IMR-90 (cell line): ENCODE measurements around the gene PTPRU. TPM values are rescaled to one million over a fixed set of nuclear protein-coding genes. Genes with fewer than 3 reads are reported as not detected.

ENCODE experiments used
- ATAC-seq: fragments of 200-7000 bp; cut with Tn5 transposase; 2 replicates; pipeline ENCODE4 v1.9.1; 2020; ENCODE audit warnings: low read depth, mild to moderate bottlenecking, moderate library complexity
- BruUV-seq: library from RNA; stranded (reverse); fragments of 400-500 nt; replicated peaks from 2 replicates; lab custom pipeline; 2021; lab: Mats Ljungman, UMichigan
- CTCF ChIA-PET: fragments of 300-600 bp; formaldehyde crosslinking; extraction: SDS; loops from one replicate; lab custom pipeline; 2021; ENCODE audit warnings: antibody characterized with exemption; lab: Yijun Ruan, JAX
- POLR2A ChIA-PET: fragments of 300-600 bp; sonication (Branson Sonifier 250); formaldehyde crosslinking; loops from one replicate; lab custom pipeline; 2022; ENCODE audit warnings: antibody characterized with exemption; ENCODE audit not compliant: unreplicated experiment; lab: Charles Lee
- DNase-seq: peaks from one replicate; pipeline ENCODE4 v3.0.0; 2013
- H2AFZ ChIP-seq: replicated peaks from 2 replicates; pipeline ENCODE3; 2013; ENCODE audit warnings: low read length, mild to moderate bottlenecking; ENCODE audit not compliant: poor library complexity
- H2AK5ac ChIP-seq: 2 replicates; pipeline ENCODE4 v1.6.1; 2013; ENCODE audit warnings: low read depth, low read length, inconsistent platforms
- H2AK9ac ChIP-seq: replicated peaks from 2 replicates; pipeline ENCODE3; 2013; ENCODE audit warnings: mild to moderate bottlenecking, low read depth, low read length, moderate library complexity; ENCODE audit not compliant: poor library complexity
- H2BK120ac ChIP-seq: 2 replicates; pipeline ENCODE4 v1.6.1; 2013; ENCODE audit warnings: low read depth, low read length, inconsistent platforms
- H2BK15ac ChIP-seq: 3 replicates; pipeline ENCODE4 v1.6.1; 2013; ENCODE audit warnings: low read depth, low read length, inconsistent platforms
- H2BK20ac ChIP-seq: 2 replicates; pipeline ENCODE4 v1.6.1; 2013; ENCODE audit warnings: low read depth, mild to moderate bottlenecking, inconsistent platforms, low read length, moderate library complexity
- H2BK5ac ChIP-seq: 2 replicates; pipeline ENCODE4 v1.6.1; 2013; ENCODE audit warnings: mild to moderate bottlenecking, low read depth, low read length, inconsistent platforms; ENCODE audit not compliant: poor library complexity, severe bottlenecking
- H3K14ac ChIP-seq: replicated peaks from 2 replicates; pipeline ENCODE4 v1.6.1; 2013; ENCODE audit warnings: low read depth, low read length, inconsistent platforms
- H3K18ac ChIP-seq: 2 replicates; pipeline ENCODE4 v1.6.1; 2013; ENCODE audit warnings: low read depth, low read length, control low read depth
- H3K23ac ChIP-seq: 2 replicates; pipeline ENCODE4 v1.6.1; 2013; ENCODE audit warnings: low read depth, low read length, inconsistent platforms
- H3K27ac ChIP-seq: 2 replicates; pipeline ENCODE4 v1.5.1; 2013; ENCODE audit warnings: mild to moderate bottlenecking, control low read depth, low read length; ENCODE audit not compliant: insufficient read depth
- H3K27me3 ChIP-seq: 2 replicates; pipeline ENCODE4 v1.6.1; 2013; ENCODE audit warnings: low read length; ENCODE audit not compliant: control insufficient read depth, insufficient read depth
- H3K36me3 ChIP-seq: 2 replicates; pipeline ENCODE4 v1.6.1; 2013; ENCODE audit warnings: low read length, mixed read lengths; ENCODE audit not compliant: control insufficient read depth, insufficient read depth
- H3K4ac ChIP-seq: 2 replicates; pipeline ENCODE4 v1.6.1; 2013; ENCODE audit warnings: low read depth, low read length, inconsistent platforms
- H3K4me1 ChIP-seq: 2 replicates; pipeline ENCODE4 v1.6.1; 2013; ENCODE audit warnings: low read length, mixed read lengths; ENCODE audit not compliant: control insufficient read depth, insufficient read depth
- H3K4me2 ChIP-seq: 2 replicates; pipeline ENCODE4 v1.6.1; 2013; ENCODE audit warnings: low read depth, mild to moderate bottlenecking, control low read depth, low read length, moderate library complexity
- H3K4me3 ChIP-seq: 2 replicates; pipeline ENCODE4 v1.5.1; 2013; ENCODE audit warnings: low read depth, mild to moderate bottlenecking, control low read depth, low read length, moderate library complexity; ENCODE audit not compliant: insufficient read depth
- H3K56ac ChIP-seq: 2 replicates; pipeline ENCODE4 v1.6.1; 2013; ENCODE audit warnings: low read length, inconsistent platforms; ENCODE audit not compliant: insufficient read depth; ENCODE audit errors: extremely low read depth
- H3K79me1 ChIP-seq, 2 experiments: 2 replicates each; pipeline ENCODE4 v1.6.1; 2013; ENCODE audit warnings: low read length in 2 of 2, inconsistent platforms in 1 of 2, low read depth in 1 of 2
- H3K9ac ChIP-seq: 2 replicates; pipeline ENCODE4 v1.6.1; 2013; ENCODE audit warnings: low read depth, low read length, control low read depth
- H3K9me1 ChIP-seq: 2 replicates; pipeline ENCODE4 v1.6.1; 2013; ENCODE audit warnings: low read length, inconsistent platforms; ENCODE audit not compliant: insufficient read depth
- H3K9me3 ChIP-seq: 2 replicates; pipeline ENCODE4 v1.6.1; 2013; ENCODE audit warnings: low read length; ENCODE audit not compliant: control insufficient read depth, insufficient read depth
- H4K20me1 ChIP-seq: 2 replicates; pipeline ENCODE4 v1.6.1; 2013; ENCODE audit warnings: low read length, inconsistent platforms; ENCODE audit not compliant: insufficient read depth
- H4K5ac ChIP-seq: 2 replicates; pipeline ENCODE4 v1.6.1; 2013; ENCODE audit warnings: mild to moderate bottlenecking, low read depth, low read length, control low read depth
- H4K8ac ChIP-seq, 2 experiments: 2 replicates each; pipeline ENCODE4 v1.6.1; 2013; ENCODE audit warnings: low read depth in 2 of 2, low read length in 2 of 2, control low read depth in 1 of 2, inconsistent platforms in 1 of 2
- H4K91ac ChIP-seq: 2 replicates; pipeline ENCODE4 v1.6.1; 2013; ENCODE audit warnings: low read depth, low read length, inconsistent platforms; ENCODE audit not compliant: insufficient read depth
- SMC3 ChIP-seq: fragments of 150-350 bp; IDR thresholded peaks from 2 replicates; pipeline ENCODE4 v1.6.1; 2016; ENCODE audit warnings: low read depth, mild to moderate bottlenecking, antibody characterized with exemption, low read length, moderate library complexity
- WGBS, 2 experiments: methylation state at CpG; one replicate each; pipeline versions ENCODE4 v1.1.5 to v1.1.7; 2013; ENCODE audit warnings: missing lambda C conversion rate in 2 of 2; ENCODE audit not compliant: insufficient read length in 1 of 2; ENCODE audit errors: extremely low coverage in 2 of 2; 5-methylcytosine and 5-hydroxymethylcytosine counted together
- dilution Hi-C: fragments of 300-500 bp; cut with HindIII; formaldehyde crosslinking; loops from one replicate; pipeline ENCODE4 v1.14.3; 2018; ENCODE audit warnings: low sequenced_read_pairs; ENCODE audit not compliant: unreplicated experiment
- in situ Hi-C: fragments of 300-500 bp; cut with MboI; formaldehyde crosslinking; loops from 3 replicates; pipeline ENCODE4 v1.14.3; 2019; ENCODE audit warnings: low sequenced_read_pairs, inconsistent platforms, mixed read lengths
- intact Hi-C: fragments of 100-400 bp; cut with micrococcal nuclease; formaldehyde crosslinking; loops from 2 replicates; pipeline ENCODE4 v1.10.0; 2022
- polyA plus RNA-seq, 3 experiments: library from polyadenylated mRNA; depleted of rRNA; stranded (reverse); fragments of >200 nt; gene quantifications; 2 replicates each; pipeline ENCODE4 v1.2.3, GENCODE V29; 2012; ENCODE audit warnings: low replicate concordance in 1 of 3
- total RNA-seq: library from RNA; depleted of rRNA; stranded (reverse); fragments of >200 nt; gene quantifications from 2 replicates; pipeline ENCODE4 v1.2.3, GENCODE V29; 2012

Gene PTPRU
- total and polyA plus RNA-seq, 2 of the 4 experiments (the other 2 are of a cell fraction): 7.0 to 10.7 TPM

- no peak for TF ChIP-seq SMC3
- DNase-seq: no peak
- no TSS peak for BruUV-seq
- H2AK9ac ChIP-seq: no peak overlapping the region
- no peaks in the 10 kb centered on the region for H3K79me1 ChIP-seq
- dilution Hi-C loops (no loop called here), in situ Hi-C loops (no loop called here), intact Hi-C loops (loop anchor here (5.0 kb wide), 1 partner anchor 97 kb away; no protein-coding TSS in a partner anchor)
- H4K8ac ChIP-seq: no peak overlapping the region
- no peaks in the 10 kb centered on the region for H3K9me3 ChIP-seq
- H2BK120ac ChIP-seq: no peak overlapping the region
- H3K36me3 ChIP-seq: no peaks in the 10 kb centered on the region
- ChIA-PET CTCF (interaction anchor here (1.0 kb wide), 2 partner anchors 11 to 13 kb away, joined by 3 read pairs; no protein-coding TSS in a partner anchor), POLR2A (no interaction called here)
- no peak overlapping the region for H3K4me3 ChIP-seq
- no peak overlapping the region for H2BK15ac ChIP-seq
- no peak overlapping the region for H2BK5ac ChIP-seq
- no peak overlapping the region for H3K4me2 ChIP-seq
- no peak overlapping the region for H3K23ac ChIP-seq
- H4K91ac ChIP-seq: no peak overlapping the region
- no peak overlapping the region for H3K4ac ChIP-seq
- no peak overlapping the region for H3K56ac ChIP-seq
- no peaks in the 10 kb centered on the region for H4K20me1 ChIP-seq
- H3K27me3 ChIP-seq: peaks cover 33% of the 10 kb centered on the region
- H3K9me1 ChIP-seq: no peaks in the 10 kb centered on the region
- H3K14ac ChIP-seq: no peak overlapping the region
- 49% methylated on average over 7 of the region's 10 CpGs; no CpG with 5 or more reads in 1 of the 2 experiments for WGBS, 2 experiments
- H3K18ac ChIP-seq: no peak overlapping the region
- no peak overlapping the region for H2AFZ ChIP-seq
- no peak overlapping the region for H4K5ac ChIP-seq
- no peak overlapping the region for H3K27ac ChIP-seq
- no peak for ATAC-seq
- no peak overlapping the region for H2AK5ac ChIP-seq
- no peaks in the 10 kb centered on the region for H3K4me1 ChIP-seq
- H2BK20ac ChIP-seq: no peak overlapping the region
- no peak overlapping the region for H3K9ac ChIP-seq
Observed at GRCh38 chr1:29343908-29344307, 107.6 kb downstream of the PTPRU start.
